PC-3 (cell line): Measurements from ENCODE around the gene PREP. TPM values are rescaled to one million over a fixed set of nuclear protein-coding genes. Genes with fewer than 3 reads are reported as not detected.

Experiments
- ATAC-seq: fragments of 200-7000 bp; cut with Tn5 transposase; 2 replicates; pipeline ENCODE4 v1.9.1; 2020; ENCODE audit warnings: mild to moderate bottlenecking, moderate library complexity
- BruUV-seq: library from RNA; stranded (reverse); fragments of 400-500 nt; replicated peaks from 2 replicates; lab custom pipeline; 2021; lab: Mats Ljungman, UMichigan
- CTCF ChIA-PET: fragments of 300-600 bp; sonication (Branson Sonifier 250); formaldehyde crosslinking; loops from one replicate; lab custom pipeline; 2022; ENCODE audit warnings: antibody characterized with exemption; lab: Charles Lee
- POLR2A ChIA-PET: fragments of 300-600 bp; sonication (Branson Sonifier 250); formaldehyde crosslinking; loops from one replicate; lab custom pipeline; 2022; ENCODE audit warnings: antibody characterized with exemption; ENCODE audit not compliant: unreplicated experiment; lab: Charles Lee
- DNase-seq: peaks from one replicate; pipeline ENCODE4 v3.0.0-alpha.2; 2015
- H2AFZ ChIP-seq: fragments of 300-600 bp; sonication (generic); 2 replicates; pipeline ENCODE4 v1.6.0; 2016; ENCODE audit warnings: antibody characterized with exemption, low read length
- H3F3A ChIP-seq: fragments of 300-600 bp; sonication (generic); one replicate; pipeline ENCODE4 v1.6.0; 2017; ENCODE audit warnings: antibody characterized with exemption, low read length, control low read depth, mild to moderate bottlenecking; ENCODE audit not compliant: unreplicated experiment
- H3K27ac ChIP-seq: fragments of 300-600 bp; sonication (generic); 2 replicates; pipeline ENCODE4 v1.5.1; 2016; ENCODE audit warnings: mild to moderate bottlenecking, low read length
- H3K27me3 ChIP-seq: fragments of 300-600 bp; sonication (generic); 2 replicates; pipeline ENCODE4 v1.6.1; 2016; ENCODE audit warnings: low read length, mixed read lengths
- H3K36me3 ChIP-seq: fragments of 300-600 bp; sonication (generic); 2 replicates; pipeline ENCODE4 v1.6.1; 2016; ENCODE audit warnings: low read depth, mixed run types, low read length, mixed read lengths
- H3K4me1 ChIP-seq: fragments of 300-600 bp; sonication (generic); 2 replicates; pipeline ENCODE4 v1.5.1; 2016; ENCODE audit warnings: low read length; ENCODE audit not compliant: insufficient read depth
- H3K4me2 ChIP-seq: fragments of 300-600 bp; sonication (generic); 2 replicates; pipeline ENCODE4 v1.6.0; 2016; ENCODE audit warnings: low read length
- H3K4me3 ChIP-seq: fragments of 300-600 bp; sonication (generic); 2 replicates; pipeline ENCODE4 v1.5.1; 2016; ENCODE audit warnings: mild to moderate bottlenecking, low read length, mixed read lengths
- H3K79me2 ChIP-seq: fragments of 300-600 bp; sonication (generic); 2 replicates; pipeline ENCODE4 v1.6.1; 2017; ENCODE audit warnings: low read length, mixed read lengths
- H3K9ac ChIP-seq: fragments of 300-600 bp; sonication (generic); 2 replicates; pipeline ENCODE4 v1.6.0; 2016; ENCODE audit warnings: mild to moderate bottlenecking, low read length
- H3K9me2 ChIP-seq: fragments of 300-600 bp; sonication (generic); replicated peaks from 2 replicates; pipeline ENCODE4 v1.6.1; 2016; ENCODE audit warnings: mixed run types, low read length, mixed read lengths
- H3K9me3 ChIP-seq: fragments of 300-600 bp; sonication (generic); 2 replicates; pipeline ENCODE4 v1.6.1; 2016; ENCODE audit warnings: low read length, mixed read lengths
- H4K20me1 ChIP-seq: fragments of 300-600 bp; sonication (generic); 2 replicates; pipeline ENCODE4 v1.6.1; 2016; ENCODE audit warnings: low read length, mixed read lengths
- EZH2 ChIP-seq: fragments of 300-600 bp; sonication (generic); IDR thresholded peaks from one replicate; pipeline ENCODE4 v1.6.1; 2017; ENCODE audit warnings: antibody characterized with exemption, mild to moderate bottlenecking, low read length; ENCODE audit not compliant: unreplicated experiment
- EZH2phosphoT487 ChIP-seq: fragments of 300-600 bp; sonication (generic); IDR thresholded peaks from 2 replicates; pipeline ENCODE4 v1.6.1; 2018; ENCODE audit warnings: mild to moderate bottlenecking, antibody characterized with exemption, low read length, borderline replicate concordance
- intact Hi-C: fragments of 100-400 bp; cut with micrococcal nuclease; formaldehyde crosslinking; loops from 2 replicates; pipeline ENCODE4 v1.9.0; 2023
- total RNA-seq: library from RNA; depleted of rRNA; stranded (reverse); fragments of >200 nt; gene quantifications from 2 replicates; pipeline ENCODE4 v1.2.3, GENCODE V29; 2014
- TF ChIP-seq, protein P1 (sequence below): fragments of 300-600 bp; sonication (generic); conservative IDR thresholded peaks from 2 replicates; pipeline ENCODE4 v1.5.1; 2017; ENCODE audit warnings: antibody characterized with exemption, low read depth, mild to moderate bottlenecking, low read length

The PREP gene
- total RNA-seq, 1 experiment from 2014 or later: 16.9 TPM

DNA sequence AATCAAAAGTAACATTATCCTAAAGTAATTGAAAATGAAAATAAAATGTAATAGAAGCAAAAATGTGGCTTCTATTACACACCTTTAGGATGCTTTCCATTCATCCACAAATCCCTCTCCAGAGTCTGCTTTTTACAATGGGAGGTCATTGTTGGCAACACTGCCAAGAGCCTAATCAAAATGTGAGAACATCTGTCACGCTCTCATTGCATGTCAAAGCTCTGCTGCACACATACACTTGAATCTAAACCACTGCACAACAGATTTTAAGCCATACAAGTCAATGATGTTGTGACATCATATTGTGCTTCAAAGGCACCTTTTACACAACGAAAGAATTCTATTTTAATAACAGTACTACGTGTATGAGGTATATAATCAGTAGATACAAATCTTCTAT is 82.1 kb downstream of the PREP start:
- ChIA-PET CTCF (no interaction called here), POLR2A (no interaction called here)
- Histone ChIP-seq H3K4me3 (no peak overlapping the region), H3F3A (peaks cover 4% of the 10 kb centered on the region), H3K9me2 (no peaks in the 10 kb centered on the region), H3K4me1 (peaks cover 52% of the 10 kb centered on the region), H3K9ac (no peak overlapping the region), H4K20me1 (no peaks in the 10 kb centered on the region), H3K79me2 (peaks cover 8% of the 10 kb centered on the region; the same call in 1 of the 2 replicates), H3K27ac (no peak overlapping the region), H3K9me3 (no peaks in the 10 kb centered on the region), H3K36me3 (peaks cover 32% of the 10 kb centered on the region), H3K27me3 (no peaks in the 10 kb centered on the region), H3K4me2 (no peak overlapping the region), H2AFZ (no peak overlapping the region)
- DNase-seq (no peak), ATAC-seq (no peak)
- intact Hi-C loops: no loop called here
- no TSS peak for BruUV-seq
- TF ChIP-seq EZH2phosphoT487 (no peak), EZH2 (no peak)
- TF ChIP-seq, protein P1, sequence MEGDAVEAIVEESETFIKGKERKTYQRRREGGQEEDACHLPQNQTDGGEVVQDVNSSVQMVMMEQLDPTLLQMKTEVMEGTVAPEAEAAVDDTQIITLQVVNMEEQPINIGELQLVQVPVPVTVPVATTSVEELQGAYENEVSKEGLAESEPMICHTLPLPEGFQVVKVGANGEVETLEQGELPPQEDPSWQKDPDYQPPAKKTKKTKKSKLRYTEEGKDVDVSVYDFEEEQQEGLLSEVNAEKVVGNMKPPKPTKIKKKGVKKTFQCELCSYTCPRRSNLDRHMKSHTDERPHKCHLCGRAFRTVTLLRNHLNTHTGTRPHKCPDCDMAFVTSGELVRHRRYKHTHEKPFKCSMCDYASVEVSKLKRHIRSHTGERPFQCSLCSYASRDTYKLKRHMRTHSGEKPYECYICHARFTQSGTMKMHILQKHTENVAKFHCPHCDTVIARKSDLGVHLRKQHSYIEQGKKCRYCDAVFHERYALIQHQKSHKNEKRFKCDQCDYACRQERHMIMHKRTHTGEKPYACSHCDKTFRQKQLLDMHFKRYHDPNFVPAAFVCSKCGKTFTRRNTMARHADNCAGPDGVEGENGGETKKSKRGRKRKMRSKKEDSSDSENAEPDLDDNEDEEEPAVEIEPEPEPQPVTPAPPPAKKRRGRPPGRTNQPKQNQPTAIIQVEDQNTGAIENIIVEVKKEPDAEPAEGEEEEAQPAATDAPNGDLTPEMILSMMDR: no peak

DNA sequence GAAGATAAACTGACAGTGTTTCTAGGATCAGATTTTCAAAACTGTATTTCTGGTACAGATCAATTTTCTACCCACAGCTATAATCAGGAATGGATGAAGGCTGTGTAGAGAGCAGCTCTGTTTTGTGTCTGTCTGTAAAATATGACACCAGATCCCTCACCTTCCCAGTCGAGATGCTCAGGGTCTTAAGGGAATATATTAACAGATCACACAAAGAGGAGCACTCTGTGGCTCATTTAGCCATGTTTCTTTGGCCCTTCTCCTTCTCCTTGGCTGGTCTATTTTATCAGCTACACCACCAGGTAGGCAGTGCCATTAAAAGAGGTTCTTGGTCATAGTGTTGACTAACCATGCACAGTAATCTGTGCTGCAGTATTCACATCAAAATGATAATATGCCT is 82.6 kb downstream of the PREP start:
- no TSS peak for BruUV-seq
- ATAC-seq: no peak
- Histone ChIP-seq H2AFZ (no peak overlapping the region), H3K4me3 (no peak overlapping the region), H3K9me3 (no peaks in the 10 kb centered on the region), H3K36me3 (peaks cover 29% of the 10 kb centered on the region), H4K20me1 (no peaks in the 10 kb centered on the region), H3K9ac (no peak overlapping the region), H3F3A (peaks cover 4% of the 10 kb centered on the region), H3K79me2 (peaks cover 4% of the 10 kb centered on the region; the same call in 1 of the 2 replicates), H3K27me3 (no peaks in the 10 kb centered on the region), H3K4me1 (peaks cover 47% of the 10 kb centered on the region), H3K27ac (no peak overlapping the region), H3K4me2 (no peak overlapping the region), H3K9me2 (no peaks in the 10 kb centered on the region)
- TF ChIP-seq EZH2 (no peak), EZH2phosphoT487 (no peak)
- TF ChIP-seq, protein P1: no peak
- intact Hi-C loops: no loop called here
- CTCF ChIA-PET: no interaction called here
- no peak for DNase-seq
- POLR2A ChIA-PET: no interaction called here

DNA sequence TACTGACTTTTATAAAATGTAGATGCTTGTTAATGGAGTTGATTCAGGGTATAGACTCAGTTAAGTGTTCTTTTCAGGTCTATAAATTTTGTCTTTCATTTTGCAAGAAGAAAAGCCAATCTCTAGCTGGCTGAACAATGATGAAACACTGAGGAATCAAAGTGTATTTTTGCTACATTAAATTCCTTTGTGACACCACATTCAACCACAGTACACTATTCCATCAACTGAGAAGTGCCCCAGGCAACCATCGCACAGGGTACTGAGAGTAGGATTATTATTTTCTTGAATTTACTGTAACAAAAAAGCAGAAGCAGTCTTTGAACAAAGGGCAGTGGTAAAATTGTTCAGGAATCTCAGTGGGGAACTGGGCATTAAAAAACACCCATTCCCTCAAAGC is 83.6 kb downstream of the PREP start:
- ChIA-PET CTCF (interaction anchor here (0.6 to 2.0 kb wide), 2 partner anchors 44 to 83 kb away, joined by 5 to 6 read pairs; partner anchors contain the start of gene PREP), POLR2A (no interaction called here)
- TF ChIP-seq EZH2 (no peak), EZH2phosphoT487 (no peak)
- TF ChIP-seq, protein P1: no peak
- Histone ChIP-seq H2AFZ (no peak overlapping the region), H3K4me3 (no peak overlapping the region; the same call in 1 of the 2 replicates), H3K4me2 (peak overlapping the region; percentile 68), H3K79me2 (no peaks in the 10 kb centered on the region), H3K4me1 (peaks cover 38% of the 10 kb centered on the region), H3K9ac (peak overlapping the region; percentile 59; the same call in 1 of the 2 replicates), H3K36me3 (peaks cover 25% of the 10 kb centered on the region), H4K20me1 (no peaks in the 10 kb centered on the region), H3K27ac (peak overlapping the region; percentile 90), H3K27me3 (no peaks in the 10 kb centered on the region), H3K9me2 (no peaks in the 10 kb centered on the region), H3K9me3 (no peaks in the 10 kb centered on the region), H3F3A (peaks cover 4% of the 10 kb centered on the region)
- BruUV-seq: no TSS peak
- intact Hi-C loops: loop anchor here (5.0 kb wide), 1 partner anchor 103 kb away; no protein-coding TSS in a partner anchor
- peak; percentile 42 for ATAC-seq
- DNase-seq: peak; percentile 58
